Gastrocnemius medialis (tissue), 4 donors: ENCODE results near the gene TOX4. TPM values are rescaled to one million over a fixed set of nuclear protein-coding genes. Genes with fewer than 3 reads are reported as not detected.

Source experiments
- ATAC-seq, 2 donors: fragments of 150-250 bp; one replicate each; pipeline ENCODE4 v1.9.1; 2016
- DNase-seq, 2 donors: peaks; one replicate each; pipeline ENCODE4 v3.0.0-alpha.2; 2019
- H3K27ac ChIP-seq, 4 donors: fragments of 200-600 bp; sonication (generic); 1 replicate in 1 of 4; 2 replicates in 3 of 4; pipeline ENCODE4 v1.5.1; 2016 to 2018; ENCODE audit warnings: mild to moderate bottlenecking in 2 of 4, moderate library complexity in 1 of 4
- H3K27me3 ChIP-seq, 3 donors: fragments of 200-600 bp; sonication (generic) in 2 of 3; 1 replicate in 1 of 3; 2 replicates in 2 of 3; pipeline versions ENCODE4 v1.5.1 to v1.6.0; 2016 to 2019; ENCODE audit warnings: mild to moderate bottlenecking in 1 of 3, moderate library complexity in 1 of 3
- H3K36me3 ChIP-seq, 2 donors: fragments of 200-600 bp; sonication (generic) in 1 of 2; one replicate each; pipeline ENCODE4 v1.5.1; 2017 to 2018
- H3K4me1 ChIP-seq, 2 donors: fragments of 200-600 bp; sonication (generic) in 1 of 2; one replicate each; pipeline ENCODE4 v1.5.1; 2016 to 2017; ENCODE audit warnings: mild to moderate bottlenecking in 2 of 2
- H3K4me3 ChIP-seq, 4 donors: fragments of 200-600 bp; sonication (generic) in 3 of 4; 1 replicate in 1 of 4; 2 replicates in 3 of 4; pipeline ENCODE4 v1.5.1; 2016 to 2019; ENCODE audit warnings: mild to moderate bottlenecking in 2 of 4
- H3K9me3 ChIP-seq, 3 donors: fragments of 200-600 bp; sonication (generic) in 2 of 3; 1 replicate in 1 of 3; 2 replicates in 2 of 3; pipeline ENCODE4 v1.5.1; 2016 to 2019
- POLR2A ChIP-seq, 2 donors: fragments of 450-650 bp; IDR thresholded peaks; one replicate each; pipeline ENCODE4 v1.6.1; 2017; ENCODE audit warnings: antibody characterized with exemption in 2 of 2, mild to moderate bottlenecking in 2 of 2, moderate library complexity in 2 of 2
- in situ Hi-C, 4 donors: fragments of 200-750 bp; cut with MboI; loops; one replicate each; pipeline versions ENCODE4 v1.15.0 to v1.8.0; 2017; ENCODE audit warnings: low sequenced_read_pairs in 4 of 4
- intact Hi-C: fragments of 100-400 bp; cut with DNase I; formaldehyde crosslinking; loops from one replicate; pipeline ENCODE4 v1.15.1; 2023; ENCODE audit warnings: low total_unique reads
- total RNA-seq, 4 donors: library from RNA; depleted of rRNA; stranded (reverse); fragments of >200 nt; gene quantifications; one replicate each; pipeline versions ENCODE4 v1.1.0 to v1.2.3, GENCODE V29; 2016
- TF ChIP-seq, protein P1 (sequence below), 5 experiments: fragments of 450-650 bp in 3 of 5; fragments of 200-600 bp in 2 of 5; sonication (generic) in 2 of 5; IDR thresholded peaks in 4 of 5; conservative IDR thresholded peaks in 1 of 5; 1 replicate in 4 of 5; 2 replicates in 1 of 5; pipeline ENCODE4 v1.5.1; 2016 to 2019; ENCODE audit warnings: antibody characterized with exemption in 5 of 5, mild to moderate bottlenecking in 3 of 5, moderate library complexity in 3 of 5

Gene TOX4
- total RNA-seq, 4 donors from 2014 or later = 57.2 to 135 (median 112) TPM

DNA sequence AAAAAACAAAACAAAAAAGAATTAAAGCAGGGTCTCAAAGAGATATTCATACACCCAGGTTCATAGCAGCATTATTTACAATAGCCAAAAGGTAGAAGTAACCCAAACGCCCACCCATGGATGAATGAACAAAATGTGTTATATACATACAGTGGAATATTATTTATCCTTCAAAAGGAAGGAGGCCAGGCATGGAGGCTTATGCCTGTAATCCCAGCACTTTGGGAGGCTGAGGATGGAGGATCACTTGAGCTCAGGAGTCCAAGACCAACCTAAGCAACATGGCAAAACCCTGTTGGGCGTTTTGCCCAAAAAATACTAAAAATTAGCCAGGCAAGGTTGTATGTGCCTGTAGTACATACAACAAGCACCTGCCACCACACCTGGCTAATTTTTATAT, 29.6 kb downstream of the TOX4 start:
- Histone ChIP-seq H3K36me3 (peaks cover 0 to 36% of the 10 kb centered on the region in 2 donors), H3K27ac (no peak overlapping the region), H3K27me3 (no peaks in the 10 kb centered on the region), H3K4me3 (no peak overlapping the region), H3K9me3 (no peaks in the 10 kb centered on the region), H3K4me1 (peaks cover 16 to 17% of the 10 kb centered on the region in 2 donors)
- TF ChIP-seq, protein P1, sequence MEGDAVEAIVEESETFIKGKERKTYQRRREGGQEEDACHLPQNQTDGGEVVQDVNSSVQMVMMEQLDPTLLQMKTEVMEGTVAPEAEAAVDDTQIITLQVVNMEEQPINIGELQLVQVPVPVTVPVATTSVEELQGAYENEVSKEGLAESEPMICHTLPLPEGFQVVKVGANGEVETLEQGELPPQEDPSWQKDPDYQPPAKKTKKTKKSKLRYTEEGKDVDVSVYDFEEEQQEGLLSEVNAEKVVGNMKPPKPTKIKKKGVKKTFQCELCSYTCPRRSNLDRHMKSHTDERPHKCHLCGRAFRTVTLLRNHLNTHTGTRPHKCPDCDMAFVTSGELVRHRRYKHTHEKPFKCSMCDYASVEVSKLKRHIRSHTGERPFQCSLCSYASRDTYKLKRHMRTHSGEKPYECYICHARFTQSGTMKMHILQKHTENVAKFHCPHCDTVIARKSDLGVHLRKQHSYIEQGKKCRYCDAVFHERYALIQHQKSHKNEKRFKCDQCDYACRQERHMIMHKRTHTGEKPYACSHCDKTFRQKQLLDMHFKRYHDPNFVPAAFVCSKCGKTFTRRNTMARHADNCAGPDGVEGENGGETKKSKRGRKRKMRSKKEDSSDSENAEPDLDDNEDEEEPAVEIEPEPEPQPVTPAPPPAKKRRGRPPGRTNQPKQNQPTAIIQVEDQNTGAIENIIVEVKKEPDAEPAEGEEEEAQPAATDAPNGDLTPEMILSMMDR (IDR thresholded peaks at IDR 0.05 in 4 of 5, conservative IDR thresholded peaks at IDR 0.05 in 1 of 5) = no peak
- TF ChIP-seq POLR2A (IDR thresholded peaks at IDR 0.05) = no peak
- in situ Hi-C loops (no loop called here), intact Hi-C loops (no loop called here)
- no peak for DNase-seq
- ATAC-seq = no peak

DNA sequence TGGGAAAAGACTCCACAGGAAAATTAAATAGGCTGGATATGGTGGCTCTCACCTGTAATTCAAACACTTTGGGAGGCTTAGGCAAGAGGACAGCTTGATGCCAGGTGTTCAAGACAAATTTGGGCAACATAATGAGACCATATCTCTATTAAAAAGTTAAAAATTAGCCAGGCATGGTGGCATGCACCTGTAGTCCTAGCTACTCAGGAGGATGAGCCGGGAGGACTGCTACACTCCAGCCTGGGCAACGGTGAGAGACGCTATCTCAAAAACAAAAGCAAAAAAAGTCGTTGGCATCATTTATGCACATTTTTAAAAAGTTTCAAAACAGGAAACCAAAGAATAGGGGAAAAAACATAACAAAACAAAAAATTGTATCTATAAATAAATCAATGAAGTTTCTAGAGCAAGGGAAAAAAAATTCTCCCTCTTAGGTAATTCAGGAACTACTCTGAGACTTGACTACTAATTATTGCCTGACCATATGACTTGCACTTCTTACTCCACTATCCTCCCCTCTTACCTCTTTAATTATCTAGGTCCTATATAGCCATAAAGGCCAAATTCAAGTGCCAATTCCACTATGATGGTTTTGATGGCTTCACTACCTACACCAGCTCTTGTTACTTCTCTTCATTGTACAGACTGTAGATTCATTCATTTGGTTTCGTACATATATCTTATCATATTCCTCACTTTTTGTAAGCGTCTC, 32.6 kb downstream of the TOX4 start:
- peak overlapping the region in 3 of 4 donors; percentile 89 to 92 (median 90) for H3K27ac ChIP-seq
- no peak for ATAC-seq
- H3K4me1 ChIP-seq = peaks cover 16 to 17% of the 10 kb centered on the region in 2 donors
- peak overlapping the region; percentile 73 to 96 (median 87) for H3K4me3 ChIP-seq
- no peak for DNase-seq
- intact Hi-C loops (loop anchor here (2.0 to 10.0 kb wide), 3 partner anchors 48 to 245 kb away; partner anchors contain the start of genes HNRNPC and SUPT16H), in situ Hi-C loops (no loop called here)
- no peaks in the 10 kb centered on the region for H3K27me3 ChIP-seq
- TF ChIP-seq, protein P1 (IDR thresholded peaks at IDR 0.05 in 4 of 5, conservative IDR thresholded peaks at IDR 0.05 in 1 of 5) = no peak
- TF ChIP-seq POLR2A (IDR thresholded peaks at IDR 0.05) = no peak
- H3K9me3 ChIP-seq = no peaks in the 10 kb centered on the region
- peaks cover 0 to 15% of the 10 kb centered on the region in 2 donors for H3K36me3 ChIP-seq

DNA sequence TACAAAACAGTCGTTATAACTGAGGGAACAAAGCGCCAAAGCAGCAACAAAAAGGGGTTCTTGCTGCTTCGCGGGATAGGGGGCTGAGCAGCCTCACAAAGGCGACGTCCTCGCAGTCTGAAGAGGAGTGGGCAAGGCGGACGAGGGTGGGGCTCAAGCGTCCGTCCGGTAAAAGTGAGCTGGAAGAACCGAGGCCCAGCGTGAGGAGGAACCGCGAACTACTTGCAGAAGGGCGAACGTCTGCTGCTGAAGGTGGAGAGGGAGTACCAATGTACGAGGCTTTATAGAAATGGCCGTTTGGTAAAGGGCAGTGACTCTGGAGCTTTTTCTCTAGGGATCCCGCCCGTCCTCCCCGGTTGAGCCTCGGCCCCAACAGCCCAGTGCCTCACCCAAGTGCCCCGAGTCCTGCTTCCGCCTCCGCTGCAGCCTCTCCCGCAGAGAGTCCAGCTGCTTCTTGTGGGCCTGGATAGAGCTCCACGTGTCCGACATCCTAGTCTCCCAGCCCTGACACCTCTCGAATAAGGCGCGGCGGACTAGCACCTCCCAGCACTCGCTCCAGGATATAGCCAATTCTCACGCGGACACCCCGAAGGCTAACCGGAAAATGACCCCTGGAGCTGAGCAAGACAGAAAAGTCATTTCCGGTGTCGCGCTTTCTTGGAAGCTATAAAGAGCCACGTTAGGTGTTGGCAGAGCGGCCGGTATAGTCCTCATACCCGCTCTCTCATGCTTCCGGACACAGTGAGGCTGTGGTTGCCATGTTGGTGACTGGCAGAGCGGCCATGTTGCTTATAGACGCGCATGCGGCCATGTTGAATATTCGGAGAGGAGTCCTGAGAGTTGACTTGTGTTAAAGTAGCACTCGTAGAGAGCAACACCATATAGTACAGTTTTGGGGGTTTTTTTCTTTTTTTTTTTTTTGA, 34.0 kb downstream of the TOX4 start, which contains the start of gene METTL3:
Gene METTL3, minus strand, starts transcription at position 606 of the 923 bp plus-strand sequence. Its CDS starts 117 bp downstream, at position 489.
- H3K9me3 ChIP-seq = no peaks in the 10 kb centered on the region
- ATAC-seq = peak; percentile 99 to 100
- in situ Hi-C loops = no loop called here

DNA sequence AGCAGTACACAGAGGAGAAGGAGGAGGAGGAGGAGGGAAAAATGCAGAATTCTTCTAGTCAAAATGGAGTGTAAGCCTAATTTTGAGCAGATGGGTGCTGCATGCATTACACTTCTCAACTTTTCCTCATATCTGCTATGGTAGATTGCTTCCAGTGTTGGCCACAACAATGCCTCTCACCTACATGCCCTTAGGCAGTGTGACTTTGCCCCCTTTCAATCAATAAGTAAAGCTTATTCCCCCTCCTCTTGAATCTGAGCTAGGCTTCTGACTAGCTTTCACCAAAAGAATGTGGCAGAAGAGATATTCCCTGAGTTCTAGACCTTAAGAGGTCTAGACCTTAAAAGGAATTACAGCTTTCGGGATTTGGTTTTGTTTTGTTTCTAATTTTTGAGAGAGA, 37.3 kb downstream of the TOX4 start:
- H3K9me3 ChIP-seq = no peaks in the 10 kb centered on the region
- no peak for DNase-seq
- TF ChIP-seq POLR2A (IDR thresholded peaks at IDR 0.05) = no peak
- TF ChIP-seq, protein P1 (IDR thresholded peaks at IDR 0.05 in 4 of 5, conservative IDR thresholded peaks at IDR 0.05 in 1 of 5) = no peak
- no peaks in the 10 kb centered on the region for H3K36me3 ChIP-seq
- in situ Hi-C loops (no loop called here), intact Hi-C loops (loop anchor here (5.0 to 10.0 kb wide), 2 partner anchors 43 to 250 kb away; partner anchors contain the start of gene HNRNPC)
- ATAC-seq = no peak
- no peak overlapping the region for H3K27ac ChIP-seq
- H3K27me3 ChIP-seq = no peaks in the 10 kb centered on the region
- H3K4me1 ChIP-seq = peaks cover 12% of the 10 kb centered on the region in 2 donors
- H3K4me3 ChIP-seq = no peak overlapping the region

More for the DNA sequence above, 34.0 kb downstream of the TOX4 start, which contains the start of gene METTL3:
- Histone ChIP-seq H3K4me1 (peaks cover 16 to 17% of the 10 kb centered on the region in 2 donors), H3K36me3 (peaks cover 0 to 15% of the 10 kb centered on the region in 2 donors), H3K27me3 (no peaks in the 10 kb centered on the region), H3K27ac (peak within 1 kb of the TSS; percentile 89 to 96 (median 91)), H3K4me3 (peak within 1 kb of the TSS; percentile 73 to 96 (median 87))
- TF ChIP-seq, protein P1 (IDR thresholded peaks at IDR 0.05 in 4 of 5, conservative IDR thresholded peaks at IDR 0.05 in 1 of 5) = no peak
- TF ChIP-seq POLR2A (IDR thresholded peaks at IDR 0.05) = peak; percentile 52 to 63
- DNase-seq = peak; percentile 98 to 99
- intact Hi-C loops = loop anchor here (1.0 to 10.0 kb wide), 5 partner anchors 35 to 246 kb away; partner anchors contain the start of genes CHD8, HNRNPC, RAB2B and SUPT16H
